ENCODE results near the gene ITIH6.
"Not testable (repeated sequence)": the region's sequence is repeated elsewhere in the genome, so short reads cannot be mapped to it uniquely, and the experiment has no call there.

ITIH6 gene

DNA sequence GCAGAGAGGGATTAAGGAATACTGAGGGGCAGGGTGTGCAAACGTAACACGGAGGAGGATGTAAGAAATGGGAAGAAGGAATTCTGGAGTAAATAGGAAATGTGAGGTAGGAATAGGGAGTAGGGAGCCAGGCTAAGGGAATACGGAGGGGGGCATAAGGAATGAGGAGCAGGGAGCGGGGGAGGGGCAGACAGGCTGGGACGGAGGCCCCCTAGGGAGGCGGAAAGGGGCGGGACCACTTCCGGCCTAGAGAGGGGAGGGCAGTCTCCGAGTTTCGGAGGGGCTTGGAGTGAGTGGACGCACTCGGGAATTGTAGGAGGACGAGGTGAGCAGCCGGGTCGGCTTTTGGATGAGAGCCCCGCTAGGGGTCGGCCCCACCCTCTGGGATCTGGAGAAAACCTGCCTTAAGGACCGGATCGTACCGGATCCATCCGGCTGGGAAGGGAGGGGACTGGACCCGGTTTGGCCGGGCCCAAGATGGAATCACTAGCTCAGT is 10.1 kb upstream of the ITIH6 start:
- peak; percentile 67 for DNase-seq (ENCODE audit: low spot score)

DNA sequence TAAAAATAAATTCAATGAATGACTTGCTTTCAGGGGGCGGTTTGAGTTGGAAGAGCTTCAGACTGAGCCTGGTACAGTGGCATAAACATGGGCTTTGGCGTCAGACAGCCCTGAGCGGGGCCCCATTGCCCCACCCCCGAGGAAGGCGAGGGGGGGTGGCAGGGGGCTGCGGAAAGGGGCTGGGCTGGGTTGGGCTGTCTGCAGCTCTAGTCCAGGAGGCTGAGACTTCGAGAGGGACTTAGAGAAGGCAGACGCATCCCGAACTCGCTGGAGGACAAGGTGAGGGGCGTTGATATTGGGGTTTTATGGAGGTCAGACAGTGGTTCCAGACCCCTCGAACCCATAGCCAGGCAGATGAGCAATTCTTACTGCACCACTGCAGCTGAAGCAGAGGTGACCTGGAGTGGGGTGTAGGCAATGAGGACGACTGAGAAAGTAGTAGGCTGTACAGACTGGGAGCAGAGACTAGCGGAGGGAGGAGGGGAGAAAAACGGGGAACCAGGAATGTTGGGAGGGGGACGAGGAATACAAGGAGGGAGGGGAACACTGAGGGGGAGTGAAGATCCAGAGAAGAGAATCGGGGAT is 9.6 kb upstream of the ITIH6 start, which contains the start of gene MAGED2:
TSS of gene MAGED2 (plus strand) at position 222 of the 585 bp plus-strand sequence. CDS start 1,587 bp downstream, outside the sequence.
- DNase-seq (ENCODE audit: low spot score): peak; percentile 36

DNA sequence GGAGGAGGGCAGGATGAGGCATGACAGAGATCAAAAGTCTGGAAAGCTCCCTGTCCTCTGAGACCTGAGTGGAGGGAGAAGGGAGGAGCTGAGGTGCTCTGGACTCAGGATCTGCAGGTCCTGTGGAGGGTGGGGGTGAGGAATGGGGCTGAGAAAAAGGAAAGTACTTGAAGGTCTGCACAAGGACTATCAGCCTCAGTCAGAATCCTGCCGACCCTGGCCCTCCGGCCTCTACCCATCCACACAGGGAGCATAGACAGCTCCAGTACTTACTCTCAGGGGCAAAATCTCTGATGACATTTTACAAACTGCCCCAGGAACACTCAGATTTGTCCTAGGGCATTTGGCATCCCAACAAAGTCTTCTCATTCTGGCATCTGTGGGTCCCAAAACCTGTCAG is 991 bp upstream of the ITIH6 start:
- DNase-seq (ENCODE audit: low spot score): no peak

DNA sequence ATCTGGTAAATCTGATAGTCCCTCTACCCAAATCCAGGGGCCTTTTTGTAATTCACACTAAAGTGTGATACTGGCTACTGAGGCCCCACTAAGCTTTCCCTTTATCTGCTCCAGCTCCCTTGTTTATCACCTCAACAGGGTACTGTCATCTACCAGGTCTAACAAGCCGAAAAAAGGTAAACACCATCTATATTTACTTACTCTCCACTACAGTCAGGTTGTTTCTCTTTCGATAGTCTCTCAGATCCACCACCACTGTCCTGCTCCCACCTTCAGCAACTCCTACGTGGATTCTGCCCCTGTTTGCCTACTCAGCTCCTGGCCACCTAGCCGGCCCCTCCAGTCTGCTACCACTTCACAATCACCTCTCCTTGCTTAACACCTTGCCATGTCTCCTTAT is 3.3 kb downstream of the ITIH6 start:
- DNase-seq (ENCODE audit: low spot score): no peak

DNA sequence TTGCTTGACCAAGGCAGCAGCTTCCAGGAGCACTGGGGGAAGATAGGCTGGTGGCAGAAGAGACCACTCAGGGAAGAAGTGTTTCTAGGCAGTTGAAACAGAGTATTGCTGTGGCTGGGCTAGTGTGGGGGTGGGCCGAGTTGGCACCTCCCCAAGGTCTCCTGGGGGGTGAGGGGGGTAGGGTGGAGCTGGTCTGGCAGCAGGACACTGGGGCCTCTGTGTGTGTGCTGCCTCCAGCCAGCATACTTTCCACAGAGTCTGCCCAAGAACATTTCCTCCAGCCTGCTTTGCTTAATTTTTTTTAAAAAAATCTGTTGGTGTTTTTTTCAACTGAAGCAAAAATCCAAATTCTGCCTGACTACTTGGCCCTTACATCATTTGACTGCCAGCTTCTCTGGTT is 4.0 kb downstream of the ITIH6 start:
- DNase-seq (ENCODE audit: low spot score): no peak

DNA sequence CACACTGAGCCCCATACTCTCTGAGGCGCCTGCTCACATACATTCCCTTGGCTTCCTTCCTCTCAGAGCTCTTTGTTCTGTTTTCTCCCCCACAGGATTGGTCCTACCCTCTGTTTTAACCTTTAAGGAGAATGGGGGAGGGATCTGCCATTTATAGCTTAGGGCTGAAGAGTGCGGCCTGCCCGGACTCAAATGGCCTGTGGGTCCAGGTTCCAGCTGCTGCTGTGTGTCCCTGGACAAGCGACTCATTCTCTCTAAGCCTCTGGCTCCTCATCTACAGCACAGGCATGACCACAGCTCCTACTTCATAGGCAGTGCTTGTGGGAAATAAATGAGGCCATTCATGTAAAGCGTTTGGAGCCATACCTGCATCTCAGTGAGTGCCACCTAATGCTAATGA is 8.7 kb downstream of the ITIH6 start:
- not testable (repeated sequence) for DNase-seq (ENCODE audit: low spot score)

DNA sequence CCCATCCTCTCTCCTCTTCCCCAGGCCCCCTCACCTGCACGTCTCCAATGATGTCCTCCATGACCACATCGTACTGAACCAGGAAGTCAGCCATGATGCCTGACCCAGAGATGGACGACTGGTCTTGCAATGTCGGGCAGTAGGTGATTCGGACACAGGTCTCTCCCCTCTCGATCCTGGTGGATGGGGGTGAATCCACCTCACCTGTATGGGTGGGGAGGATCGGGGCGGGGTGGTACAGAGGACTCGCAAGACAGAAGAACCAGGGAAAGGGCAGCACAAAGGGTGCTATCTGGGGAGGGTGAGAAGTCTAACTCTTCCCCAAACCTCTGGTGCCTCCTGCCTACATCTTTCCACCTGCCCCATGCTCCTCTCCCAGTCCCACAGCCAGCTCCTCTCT is 9.6 kb downstream of the ITIH6 start:
- DNase-seq (ENCODE audit: low spot score): no peak

DNA sequence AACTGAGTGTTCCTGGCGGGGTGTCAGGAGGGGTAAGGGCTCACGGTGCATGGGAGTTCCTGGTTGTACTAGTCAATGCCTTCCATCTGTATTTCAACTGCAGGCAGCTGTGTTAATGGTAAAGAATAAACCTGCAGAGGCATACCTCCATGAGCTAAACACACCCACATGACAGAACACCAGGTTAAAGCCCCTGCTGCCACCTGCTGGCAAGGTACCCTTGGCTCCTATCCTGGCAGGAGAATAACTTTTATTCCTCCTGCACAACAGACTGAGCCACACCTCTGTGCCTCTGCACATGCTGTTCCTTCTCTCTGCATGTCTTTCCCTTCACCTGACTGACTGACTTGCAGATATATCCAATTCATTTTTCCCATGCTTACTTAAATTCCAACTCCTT is 11.1 kb downstream of the ITIH6 start:
- DNase-seq (ENCODE audit: low spot score): no peak

DNA sequence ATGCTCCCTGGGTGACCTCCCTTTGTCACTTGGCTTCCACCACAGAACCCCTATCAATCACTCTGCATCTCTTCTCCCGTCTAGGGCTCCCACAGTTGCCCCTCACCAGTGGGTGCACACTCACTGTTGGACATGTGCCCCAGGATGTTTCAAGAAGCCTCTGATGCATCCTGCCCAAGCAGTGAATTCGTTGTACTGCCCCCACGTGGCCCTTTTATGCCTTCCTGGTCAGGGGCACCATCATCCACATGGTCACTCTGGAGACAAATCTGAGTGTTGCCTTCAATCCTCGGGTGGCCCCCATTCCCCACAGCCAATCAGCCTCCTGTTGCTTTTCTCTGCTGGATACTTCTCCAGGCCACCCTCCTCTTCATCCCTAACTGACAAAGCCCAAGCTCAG is 12.2 kb downstream of the ITIH6 start:
- DNase-seq (ENCODE audit: low spot score): no peak

DNA sequence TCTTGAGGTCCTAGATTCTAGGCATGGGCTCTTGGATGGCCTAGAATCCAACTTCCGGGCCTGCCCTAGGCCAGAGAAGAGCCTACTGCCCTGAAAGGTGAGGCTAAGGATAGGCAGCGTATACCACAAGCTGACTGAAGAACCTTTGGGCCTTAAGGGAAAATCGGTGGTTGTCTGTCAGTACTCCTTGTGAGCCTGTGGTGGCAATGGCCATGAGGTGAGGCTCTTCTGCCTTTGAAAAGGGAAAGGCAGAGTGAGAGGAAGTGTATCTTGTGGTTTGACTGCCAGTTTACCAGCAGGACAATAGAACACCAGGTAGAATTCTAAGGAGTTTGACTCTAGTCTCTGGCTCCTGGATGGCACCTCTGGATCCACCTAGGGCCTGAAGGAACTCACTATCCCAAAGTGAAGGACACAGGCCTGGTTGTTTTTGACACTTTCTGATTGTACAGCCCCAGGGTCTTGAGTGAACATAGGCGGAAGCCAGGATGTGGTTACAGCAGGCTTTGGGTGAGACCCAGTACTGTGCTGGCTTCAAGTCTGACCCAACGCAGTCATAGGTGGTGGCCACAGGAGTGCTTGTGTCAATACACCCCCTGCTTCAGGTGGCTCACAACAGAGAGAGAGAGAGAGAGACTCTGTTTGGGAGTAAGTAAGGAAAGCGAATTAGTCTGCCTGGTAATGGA is 20.9 kb downstream of the ITIH6 start:
- DNase-seq (ENCODE audit: low spot score): no peak

DNA sequence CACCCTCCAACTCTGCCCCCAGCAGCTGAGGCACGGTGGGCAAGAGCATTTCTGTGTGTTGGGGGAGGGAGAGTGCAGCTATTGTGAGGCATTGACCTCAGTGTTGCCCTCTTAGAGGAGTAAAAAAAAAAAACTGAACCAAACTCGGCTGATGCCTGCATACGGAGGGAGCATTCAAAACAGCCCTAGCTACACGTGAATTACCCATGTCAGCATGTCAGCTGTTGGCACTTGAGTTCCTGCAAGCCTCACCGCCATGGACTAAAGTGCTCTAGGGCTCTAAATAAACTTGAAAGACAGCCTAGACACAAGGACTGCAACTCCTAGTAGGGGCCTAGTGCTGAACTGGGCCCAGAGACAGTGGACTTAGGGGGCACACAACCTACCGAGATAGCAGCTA is 22.0 kb downstream of the ITIH6 start:
- no peak for DNase-seq (ENCODE audit: low spot score)

DNA sequence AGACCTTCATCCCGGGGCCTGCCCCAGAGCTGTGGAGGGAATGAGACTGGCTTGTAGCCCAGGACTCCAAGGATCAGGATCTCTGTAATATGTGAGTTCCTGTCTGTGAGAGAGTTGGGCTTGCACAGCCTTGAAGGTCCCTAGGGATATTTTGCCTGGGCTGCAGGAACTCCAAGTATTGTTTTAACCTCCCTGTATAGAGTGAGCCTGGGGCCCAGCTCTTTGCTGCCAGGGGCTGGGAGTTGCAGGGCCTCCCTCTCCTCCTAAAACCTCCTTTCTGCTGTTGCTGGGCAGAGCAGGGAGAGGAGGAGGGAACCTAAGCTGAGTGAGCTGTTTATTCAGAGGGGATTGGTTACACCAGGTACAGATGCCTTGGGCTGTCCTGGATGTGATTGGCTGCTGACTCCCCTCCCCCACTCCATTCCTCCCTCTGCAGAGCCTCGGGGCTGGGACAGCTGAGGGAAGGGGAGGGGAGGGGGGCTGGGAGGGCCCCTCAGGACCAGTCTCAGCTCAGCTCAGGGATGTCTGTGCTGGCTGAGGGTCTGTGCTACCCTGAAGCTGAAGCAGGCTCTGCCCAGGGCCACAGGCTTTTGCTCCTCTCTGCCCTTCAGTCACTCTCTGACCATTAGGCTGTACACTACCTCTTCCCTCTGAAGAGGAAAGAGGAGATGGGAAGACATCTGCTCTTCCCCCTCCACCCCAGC is 23.5 kb downstream of the ITIH6 start:
- DNase-seq (ENCODE audit: low spot score): not testable (repeated sequence)

DNA sequence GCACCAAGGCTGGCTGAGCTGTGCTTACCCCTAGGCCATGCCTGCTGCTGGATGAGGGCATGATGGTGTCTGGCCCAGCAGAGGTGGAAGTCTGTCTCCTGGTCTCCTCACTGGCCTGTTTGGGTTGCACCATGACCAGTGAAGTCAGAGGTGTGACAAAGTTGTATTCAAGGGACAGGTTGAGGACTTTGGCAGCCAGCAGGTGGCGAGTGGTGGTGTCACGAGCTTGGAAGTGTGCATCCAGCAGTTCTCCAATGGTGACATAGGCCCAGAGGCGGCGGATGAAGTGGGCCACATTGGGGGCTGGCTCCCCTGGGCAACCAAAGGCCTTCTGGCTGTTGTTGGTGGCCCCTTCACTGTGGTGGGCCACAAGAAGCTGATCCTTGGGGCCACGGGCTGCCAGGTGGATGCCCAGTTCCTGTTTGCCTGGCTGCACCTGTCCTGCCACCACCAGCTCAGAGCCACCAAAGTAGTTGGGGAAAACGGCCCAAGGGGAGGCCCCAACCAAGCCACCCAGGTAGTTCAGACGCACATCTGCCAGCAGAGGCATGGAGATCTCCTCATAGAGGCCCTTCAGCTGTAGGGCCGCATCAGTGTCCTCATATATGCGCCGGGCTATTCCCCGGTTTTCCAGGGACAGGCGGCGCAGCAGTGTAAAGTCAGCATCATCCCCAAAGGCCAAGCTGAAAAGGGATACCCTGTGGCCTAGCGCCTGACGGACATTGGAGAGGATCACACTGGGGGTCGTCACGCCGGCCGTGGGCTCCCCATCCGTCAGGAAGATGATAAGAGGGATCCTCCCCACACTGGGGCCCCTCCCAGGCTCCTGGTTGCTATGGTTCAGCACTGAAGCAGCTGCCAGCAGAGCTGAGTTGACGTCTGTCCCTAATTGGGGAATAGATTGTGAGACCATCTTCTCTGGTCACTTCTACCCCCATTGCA is 39.7 kb downstream of the ITIH6 start:
- no peak for DNase-seq (ENCODE audit: low spot score)

DNA sequence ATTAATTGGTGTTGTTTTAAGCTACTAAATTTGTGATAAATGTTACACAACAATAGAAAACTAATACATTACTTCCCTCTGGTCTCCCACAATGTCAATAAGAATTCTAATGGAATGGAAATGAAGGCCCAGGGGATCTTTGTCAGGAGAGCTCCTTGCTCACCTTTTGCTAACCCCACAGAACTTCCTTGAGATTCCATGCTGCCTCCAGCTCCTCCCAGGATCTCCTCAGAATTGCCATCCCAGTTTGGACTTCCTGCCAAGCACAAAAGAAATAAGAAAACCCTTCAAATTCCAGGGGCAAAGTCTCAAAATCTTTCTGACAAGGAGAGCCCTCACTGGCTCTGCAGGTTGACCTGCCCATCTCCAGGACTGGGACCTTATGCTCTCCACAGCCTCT is 43.2 kb downstream of the ITIH6 start:
- no peak for DNase-seq (ENCODE audit: low spot score)

DNA sequence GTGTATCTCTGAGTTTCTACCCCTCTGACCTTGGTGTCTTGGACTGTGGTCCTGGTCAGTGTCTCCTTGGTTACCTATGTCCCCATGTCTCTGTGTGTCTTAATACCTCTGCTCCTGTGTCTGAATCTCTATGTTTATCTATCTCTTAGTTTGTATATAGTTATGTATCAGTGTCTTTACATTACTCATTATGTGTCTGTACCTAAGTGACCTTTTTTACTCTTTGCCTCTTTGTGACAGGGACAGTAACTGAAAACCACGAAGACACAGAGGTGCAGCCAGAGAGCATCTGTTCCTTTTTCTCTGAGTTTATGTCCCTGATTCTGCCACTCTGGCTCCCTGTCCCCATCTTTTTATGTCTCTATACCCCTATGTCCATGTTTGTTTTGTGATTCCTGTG is 49.4 kb downstream of the ITIH6 start:
- DNase-seq (ENCODE audit: low spot score): no peak

DNA sequence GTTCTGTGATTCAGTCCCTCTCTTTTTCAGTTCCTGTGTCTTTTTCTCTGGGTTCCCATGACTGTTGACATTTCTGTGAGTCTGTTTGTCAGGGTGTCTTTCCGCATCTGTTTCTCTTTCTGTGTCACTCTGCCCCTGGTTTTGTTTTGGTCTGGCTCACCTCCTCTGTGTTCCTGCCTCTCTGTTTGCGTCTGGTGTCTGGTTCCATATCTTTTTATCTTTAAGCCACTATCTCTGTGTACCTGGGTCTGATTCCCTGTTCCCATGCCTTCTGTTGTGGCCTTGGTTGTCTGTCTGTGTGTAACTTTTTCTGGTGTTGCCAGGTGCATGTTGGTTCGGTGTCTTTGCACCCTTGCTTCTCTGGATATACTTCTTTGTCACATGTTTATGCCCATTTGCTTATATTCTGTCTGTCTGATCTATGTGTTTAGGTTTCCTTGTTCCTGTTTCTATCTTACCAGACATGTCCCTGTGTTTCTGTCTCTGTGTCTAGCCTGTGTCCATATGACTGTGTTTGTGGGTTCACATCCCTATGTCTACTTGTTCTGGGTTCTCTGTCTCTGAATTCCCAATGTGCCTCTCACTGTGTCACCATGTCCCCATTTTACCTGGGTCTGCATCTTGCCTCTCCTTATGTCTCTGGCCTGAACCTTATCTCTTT is 50.2 kb downstream of the ITIH6 start:
- no peak for DNase-seq (ENCODE audit: low spot score)

DNA sequence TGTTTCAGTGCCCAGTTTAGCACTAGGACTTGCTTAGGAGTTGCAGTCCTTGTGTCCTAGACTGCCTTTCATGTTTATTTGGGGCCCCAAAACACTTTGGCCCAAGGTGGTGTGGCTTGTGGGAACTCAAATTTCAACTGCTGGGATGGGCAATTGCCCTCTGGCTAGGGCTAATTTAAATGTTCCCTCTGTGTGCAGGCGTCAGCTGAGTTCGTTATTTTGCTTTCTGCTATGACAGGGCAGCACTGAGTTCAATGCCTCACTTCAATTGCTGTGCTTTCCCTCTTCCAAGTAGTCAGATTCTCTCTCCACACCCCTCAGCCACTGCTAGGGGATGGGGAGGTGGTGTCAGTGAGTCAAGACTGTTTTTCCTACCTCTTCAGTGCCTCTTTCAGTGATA is 51.1 kb downstream of the ITIH6 start:
- no peak for DNase-seq (ENCODE audit: low spot score)

DNA sequence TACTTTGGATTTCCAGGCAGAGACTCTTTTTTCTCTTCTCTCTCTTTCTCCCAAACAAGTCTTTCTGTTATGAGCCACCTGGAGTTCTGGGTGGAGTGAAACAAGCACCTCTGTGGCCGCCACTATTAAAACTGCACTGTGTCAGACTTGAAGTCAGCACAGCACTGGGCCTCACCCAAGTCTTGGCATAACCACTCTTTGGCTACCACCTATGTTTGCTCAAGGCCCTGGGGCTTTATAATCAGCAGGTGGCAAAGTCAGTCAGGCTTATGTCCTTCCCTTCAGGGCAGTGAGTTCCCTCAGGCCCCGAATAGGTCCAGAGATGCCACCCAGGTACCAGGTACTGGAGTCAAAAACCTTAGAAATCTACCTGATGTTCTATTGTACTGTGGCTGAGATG is 52.4 kb downstream of the ITIH6 start:
- DNase-seq (ENCODE audit: low spot score): no peak

DNA sequence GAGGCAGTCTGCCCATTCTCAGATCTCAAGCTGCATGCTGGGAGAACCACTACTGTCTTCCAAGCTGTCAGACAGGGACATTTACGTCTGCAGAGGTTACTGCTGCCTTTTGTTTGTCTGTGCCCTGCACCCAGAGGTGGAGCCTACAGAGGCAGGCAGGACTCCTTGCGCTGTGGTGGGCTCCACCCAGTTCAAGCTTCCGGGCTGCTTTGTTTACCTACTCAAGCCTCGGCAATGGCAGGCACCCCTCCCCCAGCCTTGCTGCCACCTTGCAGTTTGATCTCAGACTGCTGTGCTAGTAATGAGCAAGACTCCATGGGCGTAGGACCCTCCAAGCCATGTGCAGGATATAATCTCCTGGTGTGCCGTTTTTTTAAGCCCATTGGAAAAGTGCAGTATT is 59.5 kb downstream of the ITIH6 start:
- DNase-seq (ENCODE audit: low spot score): not testable (repeated sequence)

DNA sequence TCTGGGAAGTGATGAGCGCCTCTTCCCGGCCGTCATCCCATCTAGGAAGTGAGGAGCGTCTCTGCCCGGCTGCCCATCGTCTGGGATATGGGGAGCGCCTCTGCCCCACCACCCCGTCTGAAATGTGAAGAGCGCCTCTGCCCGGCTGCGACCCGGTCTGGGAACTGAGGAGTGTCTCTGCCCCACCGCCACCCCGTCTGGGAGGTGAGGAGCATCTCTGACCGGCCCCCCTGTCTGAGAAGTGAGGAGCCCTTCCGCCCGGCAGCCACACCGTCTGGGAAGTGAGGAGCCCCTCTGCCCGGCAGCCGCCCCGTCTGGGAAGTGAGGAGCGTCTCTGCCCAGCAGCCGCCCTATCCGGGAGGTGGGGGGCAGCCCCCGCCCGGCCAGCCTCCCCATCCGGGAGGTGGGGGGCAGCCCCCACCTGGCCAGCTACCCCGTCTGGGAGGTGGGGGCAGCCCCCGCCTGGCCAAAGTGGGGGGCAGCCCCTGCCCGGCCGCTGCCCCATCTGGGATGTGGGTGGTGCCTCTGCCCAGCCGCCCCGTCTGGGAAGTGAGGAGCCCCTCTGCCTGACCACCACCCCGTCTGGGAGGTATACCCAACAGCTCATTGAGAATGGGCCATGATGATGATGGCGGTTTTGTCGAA is 61.6 kb downstream of the ITIH6 start:
- not testable (repeated sequence) for DNase-seq (ENCODE audit: low spot score)

DNA sequence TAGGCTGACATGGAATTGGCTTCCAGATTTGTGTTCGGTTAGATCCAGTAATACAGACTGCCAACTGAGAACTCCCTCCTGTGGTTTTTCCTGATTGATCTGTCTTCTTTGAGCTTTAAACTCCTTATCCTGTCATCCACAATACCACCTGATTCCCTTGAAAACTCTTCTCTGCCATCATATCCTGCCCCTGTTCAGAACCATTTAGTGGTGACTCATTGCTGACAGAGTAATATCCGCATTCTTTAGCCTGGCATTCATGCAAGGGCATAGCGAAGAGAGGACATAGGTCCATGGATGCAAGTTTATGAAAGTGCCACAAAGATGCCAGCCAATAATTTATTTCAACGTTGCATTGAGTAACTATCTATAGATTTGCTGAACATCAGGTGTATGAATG is 76.6 kb downstream of the ITIH6 start:
- DNase-seq (ENCODE audit: low spot score): no peak

Data from Ammon's horn (tissue), 1 donor.